CD4-positive, alpha-beta T cell treated with Interleukin-2 at 100 ng/mL for 4 hours (primary cell): Measurements from ENCODE around the gene SPATA2.

ENCODE experiments used
- DNase-seq: peaks from one replicate; pipeline ENCODE4 v3.0.0-alpha.2; 2020; ENCODE audit warnings: low spot score

Gene SPATA2

DNA sequence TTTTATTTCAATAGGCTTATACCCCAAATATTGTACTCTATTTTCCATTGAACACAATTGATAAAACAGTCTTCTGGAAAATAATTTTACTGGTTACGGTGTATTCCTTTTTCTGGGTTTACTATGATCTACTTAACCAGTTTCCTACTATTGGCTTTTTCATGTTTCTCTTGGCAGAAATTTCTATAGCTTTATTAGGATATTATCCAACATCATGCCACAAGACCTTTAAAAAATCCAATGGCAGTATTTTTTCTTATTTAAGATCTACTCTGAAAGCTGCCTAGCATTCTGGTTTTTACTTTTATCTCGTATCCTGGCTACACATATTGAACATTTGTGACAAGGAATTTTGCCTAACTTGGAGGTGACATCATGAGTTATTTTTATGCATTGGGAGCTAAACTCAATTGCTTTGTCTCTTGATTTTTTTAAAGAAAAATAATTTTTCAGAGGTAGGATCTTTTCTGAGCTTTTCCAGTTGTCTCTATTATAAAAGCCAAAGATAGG, 57.2 kb downstream of the SPATA2 start:
- no peak for DNase-seq

DNA sequence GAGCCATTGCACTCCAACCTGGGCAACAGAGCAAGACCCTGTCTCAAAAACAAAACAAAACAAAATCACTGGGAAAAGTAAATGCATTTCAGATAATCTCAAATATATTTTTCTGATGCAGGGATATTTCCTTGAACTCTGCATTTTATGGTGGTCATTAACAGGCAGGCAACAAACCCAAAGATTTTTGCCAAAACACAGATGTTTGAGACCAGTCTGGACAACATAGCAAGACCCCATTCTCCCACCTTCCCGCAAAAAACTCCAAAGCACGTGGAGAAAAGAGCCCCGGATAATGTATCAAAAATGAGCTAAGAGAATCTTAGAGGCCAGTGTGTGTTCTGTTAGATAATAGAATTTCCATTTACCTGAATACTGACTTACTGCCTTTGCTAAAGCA, 58.4 kb downstream of the SPATA2 start:
- DNase-seq = no peak

GRCh38 chr20:49854190-49854875, 61.0 kb downstream of the SPATA2 start:
- no peak for DNase-seq

- no peak for DNase-seq
These were observed 61.7 kb downstream of the SPATA2 start for GRCh38 chr20:49853640-49854039.
